Measurements from ENCODE around the gene APBB1IP.
"Not testable (repeated sequence)": the region's sequence is repeated elsewhere in the genome, so short reads cannot be mapped to it uniquely, and the experiment has no call there.

The APBB1IP gene

DNA sequence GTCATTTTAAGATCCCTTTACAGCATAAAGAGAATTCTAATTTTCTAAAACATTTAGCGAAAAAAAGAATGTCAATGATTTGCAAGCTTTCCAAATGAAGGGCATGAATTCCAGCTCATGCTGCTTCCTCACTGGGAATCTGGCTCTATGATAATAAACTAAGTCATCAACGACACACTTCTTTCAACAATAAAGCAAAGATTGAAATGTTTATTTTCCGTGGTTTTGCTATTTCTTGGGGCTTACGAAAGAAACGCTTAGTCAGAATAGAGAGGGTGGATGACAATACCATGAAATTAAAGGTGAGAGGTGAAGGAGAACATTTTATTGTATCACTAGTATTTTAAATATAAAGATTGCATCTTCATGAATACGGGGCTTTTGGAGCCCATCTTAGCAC lies 140.2 kb downstream of the APBB1IP start:
- H3K4me3 ChIP-seq (ENCODE audit: low read depth, low read length); H3K9me3 ChIP-seq (ENCODE audit: control insufficient read depth, insufficient read depth, low read length); H3K36me3 ChIP-seq (ENCODE audit: control insufficient read depth, insufficient read depth, low read length); H3K4me1 ChIP-seq (ENCODE audit: control insufficient read depth, insufficient read depth, low read length); H3K9ac ChIP-seq (ENCODE audit: low read depth, low read length); H3K27me3 ChIP-seq (ENCODE audit: control insufficient read depth, insufficient read depth, low read length): not testable (repeated sequence)

DNA sequence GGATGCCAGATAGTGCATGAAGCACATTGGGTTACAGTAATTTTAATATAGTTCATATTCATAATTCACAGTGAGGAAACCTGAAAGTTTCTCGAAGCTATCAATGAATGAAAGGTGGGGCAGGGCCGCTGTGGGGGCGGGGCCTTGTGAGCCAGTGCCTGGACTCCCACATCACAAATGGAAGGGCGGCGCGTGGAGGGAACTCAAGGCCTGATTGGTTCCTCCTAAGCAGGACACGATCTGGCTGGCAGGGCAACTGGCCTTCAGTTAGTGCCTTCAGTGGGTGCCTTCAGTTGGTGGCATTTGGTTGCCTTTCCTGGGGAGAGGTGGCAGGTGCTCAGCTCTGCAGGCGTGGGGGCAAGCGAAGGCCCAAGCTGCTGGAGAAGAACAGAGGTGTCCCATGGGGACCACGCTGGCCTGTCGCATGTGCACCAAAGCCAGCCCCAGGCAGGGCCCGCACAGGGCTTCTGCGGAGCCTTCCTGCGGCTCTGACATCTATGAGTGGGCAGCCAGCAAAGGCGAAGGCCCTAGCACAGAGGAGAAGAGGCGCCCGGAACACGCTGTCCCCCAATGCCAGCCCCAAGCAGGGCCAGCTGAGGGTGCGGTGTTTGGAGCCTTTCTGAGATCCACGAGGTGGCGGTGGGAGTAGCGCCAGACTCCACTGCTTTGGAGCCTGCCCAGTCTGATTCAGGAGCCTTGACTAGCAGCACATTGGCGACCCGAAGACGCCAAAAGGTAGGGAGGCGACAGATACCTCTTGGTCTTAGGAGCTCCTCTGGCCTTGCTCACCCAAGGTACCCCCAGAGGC lies 141.3 kb downstream of the APBB1IP start:
- Histone ChIP-seq H3K9ac (ENCODE audit: low read depth, low read length) (no peak overlapping the region), H3K4me3 (ENCODE audit: low read depth, low read length) (no peak overlapping the region), H3K9me3 (ENCODE audit: control insufficient read depth, insufficient read depth, low read length) (no peaks in the 10 kb centered on the region), H3K27me3 (ENCODE audit: control insufficient read depth, insufficient read depth, low read length) (no peaks in the 10 kb centered on the region), H3K4me1 (ENCODE audit: control insufficient read depth, insufficient read depth, low read length) (no peaks in the 10 kb centered on the region), H3K36me3 (ENCODE audit: control insufficient read depth, insufficient read depth, low read length) (no peaks in the 10 kb centered on the region)

DNA sequence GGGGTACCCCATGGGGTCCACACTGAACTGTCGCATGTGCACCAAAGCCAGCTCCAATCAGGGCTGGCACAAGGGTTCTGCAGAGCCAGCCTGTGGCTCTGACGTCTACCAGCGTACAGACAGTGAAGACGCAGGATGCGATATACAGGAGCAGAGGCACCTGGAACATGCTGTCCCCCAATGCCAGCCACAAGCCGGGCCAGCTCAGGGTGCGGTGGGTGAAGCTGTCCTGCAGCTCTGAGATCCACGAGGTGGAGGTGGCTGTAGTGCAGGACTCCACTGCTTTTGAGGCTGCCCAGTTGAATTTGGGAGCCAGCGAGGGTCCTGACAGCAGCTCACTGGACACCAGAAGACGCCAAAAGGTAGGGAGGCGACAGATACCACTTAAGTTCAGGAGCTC lies 148.1 kb downstream of the APBB1IP start:
- H3K9me3 ChIP-seq (ENCODE audit: control insufficient read depth, insufficient read depth, low read length) = no peaks in the 10 kb centered on the region
- no peaks in the 10 kb centered on the region for H3K27me3 ChIP-seq (ENCODE audit: control insufficient read depth, insufficient read depth, low read length)
- H3K9ac ChIP-seq (ENCODE audit: low read depth, low read length) = no peak overlapping the region
- no peaks in the 10 kb centered on the region for H3K36me3 ChIP-seq (ENCODE audit: control insufficient read depth, insufficient read depth, low read length)
- H3K4me1 ChIP-seq (ENCODE audit: control insufficient read depth, insufficient read depth, low read length) = no peaks in the 10 kb centered on the region
- H3K4me3 ChIP-seq (ENCODE audit: low read depth, low read length) = no peak overlapping the region

DNA sequence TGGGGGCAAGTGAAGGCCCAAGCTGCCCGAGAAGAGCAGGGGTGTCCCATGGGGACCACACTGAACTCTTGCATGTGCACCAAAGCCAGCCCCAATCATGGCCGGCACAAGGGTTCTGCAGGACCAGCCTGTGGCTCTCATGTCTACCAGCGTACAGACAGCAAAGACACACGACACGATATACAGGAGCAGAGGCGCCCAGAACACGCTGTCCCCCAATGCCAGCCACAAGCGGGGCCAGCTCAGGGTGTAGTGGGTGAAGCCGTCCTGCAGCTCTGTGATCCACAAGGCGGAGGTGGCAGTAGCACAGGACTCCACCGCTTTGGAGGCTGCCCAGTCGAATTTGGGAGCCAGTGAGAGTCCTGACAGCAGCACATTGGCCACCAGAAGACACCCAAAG lies 150.5 kb downstream of the APBB1IP start:
- Histone ChIP-seq H3K27me3 (ENCODE audit: control insufficient read depth, insufficient read depth, low read length) (no peaks in the 10 kb centered on the region), H3K4me1 (ENCODE audit: control insufficient read depth, insufficient read depth, low read length) (no peaks in the 10 kb centered on the region)

DNA sequence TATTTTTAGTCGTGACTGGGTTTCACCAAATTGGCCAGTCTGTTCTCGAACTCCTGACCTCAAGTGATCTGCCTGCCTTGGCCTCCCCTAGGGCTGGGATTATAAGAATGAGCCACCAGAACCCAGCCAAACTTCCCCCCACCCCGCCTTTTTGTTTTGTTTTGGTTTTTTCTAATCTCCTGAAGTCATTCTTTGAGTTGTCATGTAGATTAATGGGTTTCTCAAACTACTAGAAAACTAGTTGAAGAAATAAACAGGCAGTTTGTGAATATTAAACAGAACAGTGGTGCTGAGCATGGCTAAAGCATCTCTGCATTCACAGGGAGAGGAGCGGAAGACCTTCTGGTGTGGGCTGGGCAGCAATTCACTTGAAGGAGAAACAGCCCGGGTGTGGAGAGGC lies 151.7 kb downstream of the APBB1IP start:
- not testable (repeated sequence) for H3K9ac ChIP-seq (ENCODE audit: low read depth, low read length); H3K36me3 ChIP-seq (ENCODE audit: control insufficient read depth, insufficient read depth, low read length)

More for the DNA sequence above, 150.5 kb downstream of the APBB1IP start:
- Histone ChIP-seq H3K9me3 (ENCODE audit: control insufficient read depth, insufficient read depth, low read length) (no peaks in the 10 kb centered on the region), H3K4me3 (ENCODE audit: low read depth, low read length) (no peak overlapping the region), H3K36me3 (ENCODE audit: control insufficient read depth, insufficient read depth, low read length) (no peaks in the 10 kb centered on the region), H3K9ac (ENCODE audit: low read depth, low read length) (no peak overlapping the region)

DNA sequence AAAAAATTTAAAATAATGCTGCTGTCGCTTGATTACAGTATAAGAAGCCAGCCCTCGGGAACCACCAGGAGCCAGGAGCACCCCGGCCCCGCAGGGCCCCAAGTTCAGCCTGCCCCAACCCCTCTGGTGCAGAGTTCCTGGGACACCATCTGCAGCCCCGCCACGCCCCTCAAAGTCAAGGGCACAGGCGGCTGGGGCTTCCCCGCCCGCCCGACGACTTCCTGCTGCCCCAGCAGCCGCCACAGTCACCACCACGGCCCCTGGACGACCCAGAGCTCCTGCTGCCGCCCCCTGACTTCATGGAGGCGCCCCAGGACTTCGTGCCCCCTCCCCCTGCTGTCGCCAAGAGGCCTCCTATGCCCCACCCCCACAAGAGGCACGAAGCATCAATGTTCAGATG lies 155.8 kb downstream of the APBB1IP start:
- Histone ChIP-seq H3K4me1 (ENCODE audit: control insufficient read depth, insufficient read depth, low read length) (no peaks in the 10 kb centered on the region), H3K36me3 (ENCODE audit: control insufficient read depth, insufficient read depth, low read length) (no peaks in the 10 kb centered on the region), H3K27me3 (ENCODE audit: control insufficient read depth, insufficient read depth, low read length) (no peaks in the 10 kb centered on the region), H3K4me3 (ENCODE audit: low read depth, low read length) (no peak overlapping the region), H3K9me3 (ENCODE audit: control insufficient read depth, insufficient read depth, low read length) (no peaks in the 10 kb centered on the region), H3K9ac (ENCODE audit: low read depth, low read length) (no peak overlapping the region)

More for the DNA sequence above, 151.7 kb downstream of the APBB1IP start:
- H3K4me3 ChIP-seq (ENCODE audit: low read depth, low read length); H3K27me3 ChIP-seq (ENCODE audit: control insufficient read depth, insufficient read depth, low read length); H3K9me3 ChIP-seq (ENCODE audit: control insufficient read depth, insufficient read depth, low read length); H3K4me1 ChIP-seq (ENCODE audit: control insufficient read depth, insufficient read depth, low read length): not testable (repeated sequence)

DNA sequence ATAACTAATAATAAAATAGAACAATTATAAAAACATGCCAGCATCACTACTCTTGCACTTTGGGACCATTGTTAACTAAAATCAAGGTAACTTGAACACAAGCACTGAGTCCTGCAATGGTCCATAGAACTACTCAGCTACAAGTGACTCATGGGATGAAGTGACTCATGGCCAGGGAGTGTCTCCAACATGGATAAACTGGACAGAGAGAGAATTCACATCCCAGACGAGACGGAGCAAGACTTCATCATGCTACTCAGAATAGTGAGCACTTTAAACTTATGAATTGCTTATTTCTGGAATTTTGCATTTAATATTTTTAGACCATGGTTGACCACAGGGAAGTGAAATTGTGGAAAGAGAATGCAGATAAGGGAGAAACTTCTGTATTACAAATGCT lies 165.1 kb downstream of the APBB1IP start:
- H3K9me3 ChIP-seq (ENCODE audit: control insufficient read depth, insufficient read depth, low read length); H3K4me1 ChIP-seq (ENCODE audit: control insufficient read depth, insufficient read depth, low read length); H3K9ac ChIP-seq (ENCODE audit: low read depth, low read length); H3K36me3 ChIP-seq (ENCODE audit: control insufficient read depth, insufficient read depth, low read length); H3K4me3 ChIP-seq (ENCODE audit: low read depth, low read length); H3K27me3 ChIP-seq (ENCODE audit: control insufficient read depth, insufficient read depth, low read length): not testable (repeated sequence)

DNA sequence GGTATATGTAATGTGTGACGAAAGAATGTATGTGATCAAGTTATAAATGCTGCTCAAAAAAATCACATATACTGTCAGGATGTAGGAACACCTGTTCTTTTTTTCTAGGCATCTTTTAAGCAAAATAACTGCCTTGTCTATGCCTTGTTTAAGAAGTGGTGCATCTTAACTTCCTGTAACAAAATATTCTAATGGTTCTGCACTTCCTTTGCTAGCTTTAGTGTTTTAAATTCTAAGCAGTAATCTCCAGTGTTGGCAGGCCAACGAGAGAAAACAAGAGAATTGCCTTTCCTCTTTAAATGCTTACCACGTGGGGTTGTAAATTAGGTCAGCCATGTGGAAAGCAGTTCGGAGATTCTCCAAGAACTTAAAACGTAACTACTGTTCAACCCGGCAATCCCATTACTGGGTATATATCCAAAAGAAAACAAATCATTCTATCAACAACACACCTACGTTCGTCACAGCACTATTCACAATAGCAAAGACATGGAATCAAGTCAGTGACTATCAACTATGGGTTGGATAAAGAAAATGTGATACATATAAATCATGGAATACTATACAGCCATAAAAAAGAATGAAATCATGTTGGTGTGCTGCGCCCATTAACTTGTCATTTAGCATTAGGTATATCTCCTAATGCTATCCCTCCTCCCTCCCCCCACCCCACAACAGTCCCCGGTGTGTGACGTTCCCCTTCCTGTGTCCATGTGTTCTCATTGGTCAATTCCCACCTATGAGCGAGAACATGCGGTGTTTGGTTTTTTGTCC lies 166.4 kb downstream of the APBB1IP start:
- H3K4me1 ChIP-seq (ENCODE audit: control insufficient read depth, insufficient read depth, low read length); H3K9me3 ChIP-seq (ENCODE audit: control insufficient read depth, insufficient read depth, low read length); H3K36me3 ChIP-seq (ENCODE audit: control insufficient read depth, insufficient read depth, low read length); H3K9ac ChIP-seq (ENCODE audit: low read depth, low read length); H3K27me3 ChIP-seq (ENCODE audit: control insufficient read depth, insufficient read depth, low read length); H3K4me3 ChIP-seq (ENCODE audit: low read depth, low read length): not testable (repeated sequence)

DNA sequence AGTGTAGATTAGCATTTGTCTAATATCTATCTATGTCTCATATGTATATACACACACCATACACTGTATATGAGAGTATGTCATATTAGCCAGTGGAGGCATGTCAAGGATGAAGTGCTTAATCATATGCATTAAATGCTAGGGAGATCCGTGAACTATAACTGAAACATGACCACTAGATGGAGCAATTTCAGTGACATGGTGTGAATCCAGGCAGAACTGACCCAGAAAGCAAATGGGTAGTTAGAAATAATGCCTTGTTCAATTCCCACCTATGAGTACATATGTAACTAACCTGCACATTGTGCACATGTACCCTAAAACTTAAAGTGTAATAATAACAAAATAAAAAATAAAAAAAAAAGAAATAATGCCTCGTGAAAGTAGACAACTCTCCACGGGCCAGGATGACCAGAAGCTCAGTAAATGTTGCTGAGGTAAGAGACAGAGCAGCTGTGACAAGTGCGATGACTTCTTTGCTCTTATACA lies 168.3 kb downstream of the APBB1IP start:
- H3K4me1 ChIP-seq (ENCODE audit: control insufficient read depth, insufficient read depth, low read length); H3K9me3 ChIP-seq (ENCODE audit: control insufficient read depth, insufficient read depth, low read length); H3K4me3 ChIP-seq (ENCODE audit: low read depth, low read length); H3K27me3 ChIP-seq (ENCODE audit: control insufficient read depth, insufficient read depth, low read length); H3K9ac ChIP-seq (ENCODE audit: low read depth, low read length); H3K36me3 ChIP-seq (ENCODE audit: control insufficient read depth, insufficient read depth, low read length): not testable (repeated sequence)

DNA sequence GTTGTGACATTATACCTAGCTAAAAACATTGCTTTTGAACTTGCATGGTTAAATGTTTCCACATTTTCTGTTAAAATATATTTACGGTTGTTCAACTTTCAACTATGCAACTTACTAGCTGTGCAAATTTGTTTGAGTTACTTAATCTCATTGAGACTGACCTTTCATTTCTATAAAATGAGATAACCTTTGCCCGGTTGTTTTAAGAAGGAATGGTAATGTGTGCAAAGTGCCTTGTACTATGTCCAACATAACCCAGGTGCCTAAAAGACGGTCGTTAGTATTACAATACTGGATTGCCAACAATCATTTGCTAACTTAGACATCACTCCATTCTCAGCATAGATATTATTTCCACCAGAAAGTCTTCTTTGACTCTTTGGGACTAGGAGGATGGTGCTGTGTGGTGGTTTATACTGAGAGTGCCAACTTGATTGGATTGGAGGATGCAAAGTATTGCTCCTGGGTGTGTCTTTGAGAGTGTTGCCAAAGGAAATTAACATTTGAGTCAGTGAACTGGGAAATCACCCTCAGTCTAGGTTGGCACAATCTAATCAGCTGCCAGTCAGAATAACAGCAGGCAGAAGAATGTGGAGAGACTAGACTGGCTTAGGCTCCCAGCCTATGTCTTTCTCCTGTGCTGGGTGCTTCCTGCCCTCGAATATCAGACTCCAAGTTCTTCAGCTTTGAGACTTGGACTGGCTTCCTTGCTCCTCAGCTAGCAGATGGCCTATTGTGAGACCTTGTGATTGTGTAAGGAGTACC lies 174.2 kb downstream of the APBB1IP start:
- no peak overlapping the region for H3K4me3 ChIP-seq (ENCODE audit: low read depth, low read length)
- H3K9ac ChIP-seq (ENCODE audit: low read depth, low read length) = no peak overlapping the region
- no peaks in the 10 kb centered on the region for H3K4me1 ChIP-seq (ENCODE audit: control insufficient read depth, insufficient read depth, low read length)
- no peaks in the 10 kb centered on the region for H3K36me3 ChIP-seq (ENCODE audit: control insufficient read depth, insufficient read depth, low read length)
- no peaks in the 10 kb centered on the region for H3K9me3 ChIP-seq (ENCODE audit: control insufficient read depth, insufficient read depth, low read length)
- H3K27me3 ChIP-seq (ENCODE audit: control insufficient read depth, insufficient read depth, low read length) = no peaks in the 10 kb centered on the region
